GM19099 (cell line): ENCODE measurements around the gene TMEM164.

ENCODE experiments used
- POLR2A ChIP-seq: IDR thresholded peaks from 3 replicates; pipeline ENCODE4 v1.6.1; 2011; ENCODE audit warnings: low read depth; ENCODE audit not compliant: insufficient read length; ENCODE audit errors: extremely low read depth

TMEM164 gene

GRCh38 chrX:110123331-110123782 lies 120.4 kb downstream of the TMEM164 start:
- TF ChIP-seq POLR2A, result no peak

DNA sequence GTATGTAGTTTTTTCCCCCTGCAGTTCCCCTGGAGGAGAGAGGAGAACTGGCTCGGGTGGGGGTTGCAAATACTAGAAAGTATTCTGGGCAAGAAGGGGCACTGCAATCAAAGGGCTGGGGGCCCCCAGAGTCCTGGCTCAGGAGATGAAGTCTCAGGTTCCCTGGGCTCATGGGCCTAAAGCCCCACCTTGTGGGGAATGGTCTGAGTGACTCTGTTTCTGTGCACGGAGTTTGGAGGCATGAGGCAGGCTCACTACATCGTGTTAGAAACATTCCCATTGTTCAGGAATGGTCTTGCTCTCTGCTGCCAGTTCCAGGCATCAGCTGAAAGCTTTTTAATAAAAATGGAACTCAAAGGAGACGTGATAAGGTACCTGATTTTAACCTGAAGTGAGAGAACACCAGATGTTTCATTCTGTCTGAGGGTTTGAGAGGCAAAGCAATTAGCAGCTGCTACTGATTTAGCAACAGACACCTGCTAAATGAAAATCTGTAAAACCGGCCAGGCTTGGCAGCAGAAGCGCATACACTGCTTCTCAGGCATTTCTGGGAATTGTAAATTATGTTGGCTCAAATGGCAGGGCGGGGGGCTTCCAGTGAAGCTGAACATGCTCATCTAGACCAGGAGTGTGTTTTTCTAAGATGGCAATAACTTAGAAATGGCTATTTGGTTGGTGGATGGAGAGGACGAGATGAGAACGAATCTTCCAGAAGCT lies 122.7 kb downstream of the TMEM164 start:
- no peak for TF ChIP-seq POLR2A

GRCh38 chrX:110131031-110131430 lies 128.1 kb downstream of the TMEM164 start:
- no peak for TF ChIP-seq POLR2A

DNA sequence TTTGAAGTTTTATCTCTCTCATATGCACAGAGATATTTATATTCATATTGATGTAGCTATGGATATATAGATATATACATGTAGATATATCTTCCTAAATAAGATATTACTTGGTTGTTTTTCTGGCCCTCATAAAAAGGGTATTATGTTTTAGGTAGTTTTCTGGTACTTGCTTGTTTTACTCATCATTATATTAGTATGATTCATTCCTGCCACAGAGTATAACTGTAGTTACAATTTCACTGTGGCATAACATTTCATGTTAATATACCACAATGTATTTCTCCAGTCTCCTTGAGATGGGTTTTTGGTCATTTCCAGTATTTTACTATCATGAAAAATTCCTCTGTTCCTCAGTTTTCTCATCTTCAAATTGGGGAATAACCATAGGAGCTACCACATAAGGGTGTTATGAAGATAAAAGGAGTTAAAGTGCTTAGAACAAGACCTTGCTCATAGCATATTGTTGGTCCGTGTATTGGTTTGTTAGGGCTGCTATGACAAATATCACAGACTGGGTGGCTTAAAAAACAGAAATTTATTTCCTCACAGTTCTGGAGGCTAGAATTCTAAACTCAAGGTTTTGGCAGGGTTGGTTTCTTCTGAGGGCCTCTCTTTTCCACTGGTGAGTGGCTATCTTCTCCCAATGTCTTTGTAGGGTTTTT lies 129.7 kb downstream of the TMEM164 start:
- no peak for TF ChIP-seq POLR2A

DNA sequence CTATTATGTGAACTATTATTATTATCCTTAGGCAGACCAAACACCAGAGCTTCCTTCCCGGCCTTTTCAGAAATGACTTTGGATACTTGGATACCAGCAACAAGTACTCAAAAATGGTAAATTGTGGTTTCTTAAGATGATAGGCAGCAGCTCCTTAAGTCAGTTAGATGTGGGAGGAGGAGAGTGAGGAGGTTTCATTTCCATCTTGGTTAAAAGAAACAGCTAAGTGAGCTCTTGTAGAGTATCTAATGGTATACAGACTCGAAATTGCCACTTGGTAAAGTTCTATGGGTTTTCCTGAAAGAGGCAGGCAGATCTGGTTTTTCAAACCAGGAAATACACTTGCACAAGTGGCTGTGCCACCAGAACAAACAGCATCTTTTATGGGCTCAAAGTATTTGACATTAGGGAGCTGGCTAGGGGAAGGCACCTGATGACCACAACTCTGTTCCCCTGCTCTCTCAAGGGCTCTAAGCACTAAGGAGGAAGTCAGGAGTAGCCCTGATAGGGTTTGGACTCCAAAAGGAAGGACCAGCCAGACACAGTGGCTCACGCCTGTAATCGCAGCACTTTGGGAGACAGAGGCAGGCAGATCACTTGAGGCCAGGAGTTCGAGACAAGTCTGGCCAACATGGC lies 130.9 kb downstream of the TMEM164 start:
- no peak for TF ChIP-seq POLR2A

DNA sequence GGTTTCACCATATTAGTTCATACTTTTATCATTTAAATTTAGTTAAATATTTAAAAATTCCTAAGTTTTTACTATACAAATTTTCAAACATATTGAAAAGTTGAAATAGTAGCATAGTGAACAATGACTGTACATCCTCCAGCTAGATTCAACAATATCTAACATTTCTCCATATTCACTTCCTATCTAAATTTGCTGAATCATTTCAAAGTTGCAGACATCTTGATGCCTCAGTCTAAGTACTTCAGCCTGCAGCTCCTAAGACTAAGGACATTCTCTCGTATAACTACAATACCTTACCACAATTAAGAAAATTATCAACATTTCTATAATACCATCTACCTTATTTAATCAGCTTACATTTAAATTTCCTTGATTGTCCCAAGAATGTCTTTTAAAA lies 132.7 kb downstream of the TMEM164 start:
- TF ChIP-seq POLR2A, result no peak

DNA sequence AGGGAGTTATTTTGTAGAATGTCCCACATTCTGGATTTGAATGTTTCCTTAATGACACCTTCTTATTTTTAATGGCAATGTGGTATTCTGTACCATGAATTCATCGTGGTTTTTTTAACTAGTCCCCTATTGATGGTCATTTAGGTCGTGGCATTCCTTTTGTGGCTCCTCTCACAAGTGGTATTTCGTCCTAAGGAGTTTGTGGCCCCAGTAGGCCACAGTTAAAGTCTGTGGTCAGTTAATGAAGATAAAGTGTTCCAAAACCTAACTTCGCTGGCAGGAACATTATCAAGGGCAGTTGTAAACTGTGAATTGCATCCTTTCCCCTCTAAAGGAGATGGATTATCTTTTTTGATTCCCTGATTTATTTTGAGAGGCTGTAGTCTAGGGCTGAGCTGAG lies 133.2 kb downstream of the TMEM164 start:
- no peak for TF ChIP-seq POLR2A

- TF ChIP-seq POLR2A, result no peak
Observed at GRCh38 chrX:110138557-110138956, 135.6 kb downstream of the TMEM164 start.

DNA sequence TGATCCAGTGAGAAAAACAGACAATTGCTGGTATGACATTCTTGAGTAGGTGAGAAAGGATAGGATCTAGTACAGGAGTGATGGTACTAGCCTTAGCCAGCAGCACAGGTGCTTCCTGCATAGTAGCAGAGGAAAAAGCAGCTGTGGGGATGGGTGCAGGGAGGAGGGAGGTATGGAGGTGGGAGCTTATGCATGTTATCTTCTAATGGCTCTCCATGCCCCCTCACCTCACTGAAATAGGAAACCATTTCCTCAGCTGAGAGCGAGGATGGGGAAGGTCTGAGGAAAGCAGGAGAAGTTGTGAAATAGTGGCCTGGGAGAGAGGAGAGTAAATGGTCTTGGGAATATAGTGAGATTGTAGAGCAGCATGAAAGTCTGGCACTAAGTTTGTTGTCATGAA lies 136.3 kb downstream of the TMEM164 start:
- no peak for TF ChIP-seq POLR2A

DNA sequence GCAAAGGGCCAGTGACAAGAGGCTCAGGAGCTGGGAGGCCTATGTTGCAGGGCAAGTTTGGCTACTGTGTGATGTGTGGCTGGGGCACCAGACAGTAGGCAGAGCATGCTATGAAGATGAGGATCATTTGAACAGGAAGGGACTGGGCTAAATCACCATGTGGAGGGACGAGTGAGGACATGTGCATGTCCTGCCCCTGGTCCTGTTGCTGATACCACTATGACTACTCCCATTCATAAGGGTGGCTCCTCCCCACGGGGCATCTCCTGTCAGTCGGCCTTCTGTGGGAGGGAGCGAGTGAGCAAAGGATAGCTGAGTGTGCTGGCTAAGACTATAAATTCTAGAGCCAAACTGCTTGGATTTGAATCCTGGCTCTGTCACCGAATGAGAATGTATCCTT lies 139.2 kb downstream of the TMEM164 start:
- no peak for TF ChIP-seq POLR2A

GRCh38 chrX:110143454-110144210 lies 140.7 kb downstream of the TMEM164 start:
- no peak for TF ChIP-seq POLR2A

DNA sequence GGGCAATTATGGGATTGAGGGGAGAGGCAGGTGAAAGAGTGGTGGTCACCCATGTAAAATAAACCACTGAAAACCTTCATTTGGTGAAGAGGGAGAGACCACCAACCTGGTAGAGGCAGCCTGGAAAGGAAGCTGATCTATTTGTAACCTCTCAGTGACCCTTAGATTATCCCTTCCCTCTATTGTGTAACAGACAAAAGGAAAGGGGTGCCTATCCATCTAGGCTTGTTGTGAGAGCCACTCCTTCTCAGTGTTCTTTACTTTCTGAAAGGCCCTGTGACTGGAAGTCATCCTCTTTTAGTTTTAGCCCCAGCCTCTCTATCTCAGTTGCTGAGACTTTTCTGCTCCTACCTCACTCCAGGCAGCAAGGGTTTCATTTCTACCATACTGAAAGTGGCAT lies 142.4 kb downstream of the TMEM164 start:
- no peak for TF ChIP-seq POLR2A

DNA sequence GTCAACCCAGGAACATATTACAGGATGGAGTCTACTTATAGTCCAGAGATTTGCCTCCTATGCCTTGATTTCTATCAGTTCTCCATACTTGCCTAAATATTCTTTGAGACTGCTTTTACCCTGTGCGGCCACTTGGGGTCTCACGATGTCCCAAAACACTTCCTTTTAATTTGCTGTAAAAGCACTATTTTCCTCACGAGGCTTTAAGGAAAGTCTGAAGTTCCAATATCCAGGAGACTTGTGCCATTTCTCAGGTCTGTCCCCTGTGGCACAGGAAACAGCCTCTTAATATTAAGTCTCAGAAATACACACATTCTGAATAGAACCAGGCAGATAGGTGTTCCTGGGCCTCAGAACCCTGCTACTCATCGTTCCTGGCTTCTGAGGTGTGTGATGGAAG lies 142.9 kb downstream of the TMEM164 start:
- no peak for TF ChIP-seq POLR2A

DNA sequence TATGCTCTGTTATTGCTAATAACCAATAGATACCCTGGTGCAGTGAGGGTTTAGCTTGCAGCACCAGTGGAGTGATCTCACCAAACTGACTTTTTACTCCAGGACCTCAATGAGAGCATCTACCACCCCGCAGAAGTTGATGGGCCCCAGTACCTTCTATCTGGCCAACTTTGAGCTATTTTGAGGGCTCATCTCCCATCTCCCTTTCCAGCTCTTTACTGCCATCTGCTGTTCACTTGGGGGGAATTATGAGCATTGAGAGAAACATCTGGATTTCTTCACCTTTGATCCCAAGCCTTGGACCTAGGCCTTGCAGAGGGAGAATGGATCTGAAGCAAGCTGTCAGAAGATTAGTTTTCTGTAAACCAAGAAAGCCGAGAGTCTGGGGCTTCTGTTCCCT lies 143.6 kb downstream of the TMEM164 start:
- no peak for TF ChIP-seq POLR2A

DNA sequence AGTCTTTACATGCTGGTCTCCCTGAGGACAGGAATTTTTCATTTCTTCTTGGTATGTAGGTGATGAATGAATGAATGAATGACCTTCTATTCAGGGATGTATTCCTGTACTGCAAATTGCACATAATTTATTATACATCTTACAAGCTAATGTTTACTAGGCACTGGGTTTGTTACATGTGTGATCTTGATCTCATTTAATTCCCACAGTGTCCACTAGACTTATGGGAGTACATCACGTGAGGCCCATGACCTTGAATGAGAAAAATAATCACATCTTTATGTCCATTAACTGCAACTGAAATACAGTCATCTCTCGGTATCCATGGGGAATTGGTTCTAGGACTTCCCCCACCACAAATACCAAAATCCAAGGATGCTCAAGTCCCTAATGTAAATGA lies 150.3 kb downstream of the TMEM164 start:
- no peak for TF ChIP-seq POLR2A
